Measurements from ENCODE around the gene FKBP5. TPM values are rescaled to one million over a fixed set of nuclear protein-coding genes. Genes with fewer than 3 reads are reported as not detected.

The FKBP5 gene
- polyA plus RNA-seq, 1 experiment = 1.6 TPM

GRCh38 chr6:35562060-35562459 is 126.7 kb downstream of the FKBP5 start:
- Histone ChIP-seq H3K27me3 (ENCODE audit: control insufficient read depth, insufficient read depth, low read length) (peaks cover 15% of the 10 kb centered on the region), H3K36me3 (ENCODE audit: control insufficient read depth, insufficient read depth, low read length) (no peaks in the 10 kb centered on the region), H3K4me3 (ENCODE audit: low read depth, low read length) (no peak overlapping the region)
- DNase-seq (ENCODE audit: low read depth) = no peak
- no peak for TF ChIP-seq CTCF (IDR thresholded peaks at IDR 0.05; ENCODE audit: insufficient read depth, low read depth, low read length)
- POLR2A ChIA-PET = no interaction called here
- CTCF ChIA-PET = interaction anchor here (0.6 to 1.3 kb wide), 3 partner anchors 10 to 100 kb away, joined by 3 to 4 read pairs (median 3); no protein-coding TSS in a partner anchor

GRCh38 chr6:35561113-35561512 is 127.6 kb downstream of the FKBP5 start:
- TF ChIP-seq CTCF (IDR thresholded peaks at IDR 0.05; ENCODE audit: insufficient read depth, low read depth, low read length) = no peak
- ChIA-PET POLR2A (no interaction called here), CTCF (no interaction called here)
- Histone ChIP-seq H3K4me3 (ENCODE audit: low read depth, low read length) (no peak overlapping the region), H3K36me3 (ENCODE audit: control insufficient read depth, insufficient read depth, low read length) (no peaks in the 10 kb centered on the region), H3K27me3 (ENCODE audit: control insufficient read depth, insufficient read depth, low read length) (peaks cover 15% of the 10 kb centered on the region)
- DNase-seq (ENCODE audit: low read depth) = no peak

GRCh38 chr6:35558571-35558970 is 130.1 kb downstream of the FKBP5 start:
- POLR2A ChIA-PET = no interaction called here
- TF ChIP-seq CTCF (IDR thresholded peaks at IDR 0.05; ENCODE audit: insufficient read depth, low read depth, low read length) = no peak
- Histone ChIP-seq H3K36me3 (ENCODE audit: control insufficient read depth, insufficient read depth, low read length) (no peaks in the 10 kb centered on the region), H3K4me3 (ENCODE audit: low read depth, low read length) (no peak overlapping the region), H3K27me3 (ENCODE audit: control insufficient read depth, insufficient read depth, low read length) (peaks cover 11% of the 10 kb centered on the region)
- CTCF ChIA-PET = no interaction called here
- no peak for DNase-seq (ENCODE audit: low read depth)

- H3K36me3 ChIP-seq (ENCODE audit: control insufficient read depth, insufficient read depth, low read length) = no peaks in the 10 kb centered on the region
- ChIA-PET POLR2A (no interaction called here), CTCF (interaction anchor here (0.8 kb wide), 1 partner anchor 180 kb away, joined by 3 read pairs; no protein-coding TSS in a partner anchor)
- no peak for TF ChIP-seq CTCF (IDR thresholded peaks at IDR 0.05; ENCODE audit: insufficient read depth, low read depth, low read length)
- peaks cover 5% of the 10 kb centered on the region for H3K27me3 ChIP-seq (ENCODE audit: control insufficient read depth, insufficient read depth, low read length)
- no peak overlapping the region for H3K4me3 ChIP-seq (ENCODE audit: low read depth, low read length)
- no peak for DNase-seq (ENCODE audit: low read depth)
These were observed 131.5 kb downstream of the FKBP5 start for GRCh38 chr6:35557239-35557638.

GRCh38 chr6:35554811-35555210 is 133.9 kb downstream of the FKBP5 start:
- ChIA-PET CTCF (interaction anchor here (4.5 kb wide), 1 partner anchor 31 kb away, joined by 21 read pairs; no protein-coding TSS in a partner anchor), POLR2A (no interaction called here)

More at GRCh38 chr6:35554811-35555210, 133.9 kb downstream of the FKBP5 start:
- Histone ChIP-seq H3K27me3 (ENCODE audit: control insufficient read depth, insufficient read depth, low read length) (peaks cover 2% of the 10 kb centered on the region), H3K4me3 (ENCODE audit: low read depth, low read length) (no peak overlapping the region), H3K36me3 (ENCODE audit: control insufficient read depth, insufficient read depth, low read length) (no peaks in the 10 kb centered on the region)
- DNase-seq (ENCODE audit: low read depth) = no peak
- TF ChIP-seq CTCF (IDR thresholded peaks at IDR 0.05; ENCODE audit: insufficient read depth, low read depth, low read length) = no peak
